ENCODE measurements around the gene BLTP3B.

Gene BLTP3B

GRCh38 chr12:100163416-100164152, 20.9 kb upstream of the BLTP3B start:
- in situ Hi-C loops (cut with HindIII; ENCODE audit: low sequenced_read_pairs): no loop called here

GRCh38 chr12:100159391-100160104, 16.9 kb upstream of the BLTP3B start:
- in situ Hi-C loops (cut with HindIII; ENCODE audit: low sequenced_read_pairs): no loop called here

GRCh38 chr12:100158535-100158934, 15.9 kb upstream of the BLTP3B start:
- in situ Hi-C loops (cut with HindIII; ENCODE audit: low sequenced_read_pairs): no loop called here

- in situ Hi-C loops (cut with HindIII; ENCODE audit: low sequenced_read_pairs): no loop called here
Measured at GRCh38 chr12:100157427-100157821, 14.8 kb upstream of the BLTP3B start.

GRCh38 chr12:100156731-100157426, 14.2 kb upstream of the BLTP3B start:
- in situ Hi-C loops (cut with HindIII; ENCODE audit: low sequenced_read_pairs): no loop called here

- in situ Hi-C loops (cut with HindIII; ENCODE audit: low sequenced_read_pairs): no loop called here
Measured at GRCh38 chr12:100154474-100155247, 12.0 kb upstream of the BLTP3B start.

GRCh38 chr12:100153131-100153530, 10.5 kb upstream of the BLTP3B start:
- in situ Hi-C loops (cut with HindIII; ENCODE audit: low sequenced_read_pairs): no loop called here

- in situ Hi-C loops (cut with HindIII; ENCODE audit: low sequenced_read_pairs): no loop called here
Measured at GRCh38 chr12:100151769-100152168, 9.1 kb upstream of the BLTP3B start.

GRCh38 chr12:100146252-100146651, 3.6 kb upstream of the BLTP3B start:
- in situ Hi-C loops (cut with HindIII; ENCODE audit: low sequenced_read_pairs): no loop called here

GRCh38 chr12:100145643-100146042, 3.0 kb upstream of the BLTP3B start:
- in situ Hi-C loops (cut with HindIII; ENCODE audit: low sequenced_read_pairs): no loop called here

GRCh38 chr12:100141998-100142850, 450 bp downstream of the BLTP3B start:
- in situ Hi-C loops (cut with HindIII; ENCODE audit: low sequenced_read_pairs): no loop called here

GRCh38 chr12:100141666-100141997, 1.0 kb downstream of the BLTP3B start:
- in situ Hi-C loops (cut with HindIII; ENCODE audit: low sequenced_read_pairs): no loop called here

- in situ Hi-C loops (cut with HindIII; ENCODE audit: low sequenced_read_pairs): no loop called here
Measured at GRCh38 chr12:100138803-100139098, 3.9 kb downstream of the BLTP3B start.

GRCh38 chr12:100138048-100138802, 4.4 kb downstream of the BLTP3B start:
- in situ Hi-C loops (cut with HindIII; ENCODE audit: low sequenced_read_pairs): no loop called here

- in situ Hi-C loops (cut with HindIII; ENCODE audit: low sequenced_read_pairs): no loop called here
Measured at GRCh38 chr12:100133200-100133599, 9.5 kb downstream of the BLTP3B start.

- in situ Hi-C loops (cut with HindIII; ENCODE audit: low sequenced_read_pairs): loop anchor here (10.0 kb wide), 1 partner anchor 274 kb away; no protein-coding TSS in a partner anchor
Measured at GRCh38 chr12:100128512-100128908, 14.2 kb downstream of the BLTP3B start.

- in situ Hi-C loops (cut with HindIII; ENCODE audit: low sequenced_read_pairs): loop anchor here (10.0 kb wide), 1 partner anchor 273 kb away; no protein-coding TSS in a partner anchor
Measured at GRCh38 chr12:100127766-100128511, 14.7 kb downstream of the BLTP3B start.

- in situ Hi-C loops (cut with HindIII; ENCODE audit: low sequenced_read_pairs): loop anchor here (10.0 kb wide), 1 partner anchor 269 kb away; no protein-coding TSS in a partner anchor
Measured at GRCh38 chr12:100123316-100124095, 19.2 kb downstream of the BLTP3B start.

All from DLD1 (cell line).